SH-SY5Y (cell line): ENCODE measurements around the gene GLRX.

Experiments
- GATA2 ChIP-seq: IDR thresholded peaks from 2 replicates; pipeline ENCODE4 v1.6.1; 2011; ENCODE audit warnings: mild to moderate bottlenecking, low read depth, low read length
- GATA3 ChIP-seq: IDR thresholded peaks from 2 replicates; pipeline ENCODE4 v1.6.1; 2011; ENCODE audit warnings: low read depth, mild to moderate bottlenecking, low read length, moderate library complexity

The GLRX gene

DNA sequence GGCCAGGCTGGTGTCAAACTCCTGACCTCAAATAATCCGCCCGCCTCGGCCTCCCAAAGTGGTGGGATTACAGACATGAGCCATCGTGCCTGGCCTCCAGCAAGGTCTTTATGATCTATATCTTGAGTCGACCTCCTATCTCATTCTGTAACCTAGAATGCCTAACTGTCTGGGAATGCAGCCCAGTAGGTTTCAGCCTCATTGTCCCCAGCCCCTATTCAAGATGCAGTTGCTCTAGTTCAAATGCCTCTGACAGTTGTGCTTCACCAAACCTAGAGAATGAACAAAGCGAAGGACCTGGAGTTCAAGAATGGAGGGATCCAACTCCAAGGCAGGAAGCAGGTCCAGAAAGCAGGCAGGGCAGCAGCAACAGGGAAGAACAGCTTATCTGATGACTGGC, 30.8 kb downstream of the GLRX start:
- TF ChIP-seq GATA3: no peak
- TF ChIP-seq GATA2: no peak

DNA sequence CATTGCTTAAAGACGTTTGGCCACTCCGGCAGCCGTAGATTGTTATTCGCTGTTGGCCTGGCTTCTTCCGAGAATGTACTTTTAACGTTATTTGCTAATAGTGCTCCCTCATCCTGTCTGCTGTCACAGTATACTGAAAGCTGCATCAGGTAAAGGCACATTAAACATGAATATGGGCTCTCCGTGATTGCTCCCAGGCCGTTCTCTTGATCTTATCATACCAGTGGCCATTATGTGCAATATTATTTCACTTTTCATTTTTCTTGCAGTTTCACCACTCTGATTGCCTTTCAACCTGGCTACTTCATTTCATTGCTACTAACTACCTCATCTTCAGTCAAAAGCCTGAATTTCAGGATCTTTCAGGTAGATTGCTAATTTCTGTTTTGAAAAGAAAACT, 34.0 kb downstream of the GLRX start:
- TF ChIP-seq GATA3: no peak
- peak; percentile 71 for TF ChIP-seq GATA2

DNA sequence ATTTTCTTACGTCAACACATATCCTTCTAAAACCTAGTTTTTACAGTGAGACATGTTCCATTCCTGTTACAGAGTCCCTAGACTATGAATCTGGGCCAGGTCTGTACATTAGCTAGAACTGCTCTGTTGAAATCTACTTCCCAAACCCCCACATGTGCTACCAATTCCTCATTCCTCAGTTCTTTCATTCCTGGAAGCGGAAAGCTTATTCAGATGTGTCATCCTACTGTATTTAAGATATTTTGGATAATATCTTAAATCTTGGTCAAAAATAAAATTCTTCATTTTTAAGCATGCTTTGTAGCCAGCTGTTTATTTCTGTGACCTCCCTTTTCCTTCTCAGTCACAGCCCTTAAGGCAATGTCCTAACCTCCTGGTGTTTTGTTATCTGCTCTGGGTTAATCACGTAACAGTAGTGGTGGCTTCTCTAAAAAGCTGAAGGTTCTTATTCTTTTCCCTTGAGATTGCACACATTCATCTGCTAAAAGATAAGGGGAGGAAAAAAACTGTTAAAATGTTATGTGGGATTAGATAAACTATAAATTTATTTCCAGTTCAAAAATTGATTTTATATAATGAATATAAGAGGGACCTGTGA, 35.6 kb downstream of the GLRX start:
- peak; percentile 10; the same call in 1 of the 2 replicates for TF ChIP-seq GATA2
- TF ChIP-seq GATA3: no peak

DNA sequence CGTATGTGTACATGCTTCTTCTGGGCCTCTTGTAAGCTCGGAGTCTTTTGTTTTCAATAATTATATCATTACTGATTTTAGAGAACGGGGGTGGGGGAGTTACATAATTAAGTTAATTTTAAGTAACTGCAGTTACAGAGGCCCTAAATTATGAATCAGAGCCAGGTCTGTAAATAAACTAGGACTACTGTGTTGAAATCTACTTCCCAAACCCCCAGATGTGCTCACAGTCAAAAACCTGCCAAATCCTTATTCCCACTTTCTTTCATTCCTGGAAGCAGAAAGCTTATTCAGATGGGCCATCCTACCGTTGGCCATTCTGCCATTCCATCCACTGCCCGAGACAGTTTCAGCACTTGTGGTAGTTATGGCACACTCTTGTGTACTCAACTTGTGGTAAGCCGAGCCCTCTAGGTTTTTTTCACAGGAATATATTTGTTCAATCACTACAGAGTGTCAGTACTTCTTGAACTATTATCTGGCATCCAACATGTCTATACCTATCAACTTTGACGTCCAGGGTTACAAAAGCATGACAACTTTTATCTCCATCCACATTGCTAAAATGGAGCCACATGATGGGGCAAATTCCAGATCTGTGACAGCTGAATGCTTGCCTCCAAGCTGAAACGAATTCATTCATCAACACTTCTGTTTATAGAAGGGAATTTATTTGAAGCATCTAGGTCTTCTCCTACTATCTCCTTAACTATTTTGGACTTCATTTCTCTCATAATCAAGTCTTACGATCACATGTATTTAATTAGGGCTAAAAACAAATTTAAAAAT, 37.8 kb downstream of the GLRX start:
- TF ChIP-seq GATA3: no peak
- TF ChIP-seq GATA2: no peak

DNA sequence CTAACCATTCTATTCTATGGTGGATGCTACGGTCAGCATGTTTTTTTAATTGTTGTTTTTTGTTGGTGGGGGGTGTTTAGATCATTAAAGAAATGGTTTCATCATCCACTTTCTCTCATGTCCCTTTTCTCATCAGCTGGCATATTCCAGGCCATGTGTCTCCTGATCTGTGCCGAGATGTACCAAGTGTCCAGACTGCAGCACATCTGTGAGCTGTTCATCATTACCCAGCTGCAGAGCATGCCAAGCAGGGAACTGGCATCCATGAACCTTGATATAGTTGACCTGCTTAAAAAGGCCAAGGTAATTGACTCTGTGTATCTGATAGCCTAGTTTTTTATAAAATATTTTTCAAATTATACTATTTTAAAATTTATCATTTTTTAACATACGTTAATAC, 38.9 kb downstream of the GLRX start:
- no peak for TF ChIP-seq GATA3
- peak; percentile 25; the same call in 1 of the 2 replicates for TF ChIP-seq GATA2

DNA sequence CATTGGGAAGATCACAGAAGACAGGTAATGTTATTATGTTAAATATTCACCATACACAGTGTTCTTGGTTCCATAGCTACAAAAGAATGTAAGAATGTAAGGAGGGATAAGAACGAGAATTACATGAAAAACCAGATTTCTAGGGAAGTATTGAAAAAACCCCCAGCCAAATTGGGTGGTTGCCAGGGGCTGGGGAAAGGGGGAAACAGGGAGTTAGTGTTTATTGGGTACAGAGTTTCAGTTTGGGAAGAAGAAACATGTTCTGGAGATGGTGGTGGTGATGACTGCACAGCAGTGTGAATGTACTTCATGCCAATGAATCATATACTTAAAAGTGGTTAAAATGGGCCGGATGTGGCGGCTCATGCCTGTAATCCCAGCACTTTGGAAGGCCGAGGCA, 40.3 kb downstream of the GLRX start:
- no peak for TF ChIP-seq GATA3
- TF ChIP-seq GATA2: no peak

DNA sequence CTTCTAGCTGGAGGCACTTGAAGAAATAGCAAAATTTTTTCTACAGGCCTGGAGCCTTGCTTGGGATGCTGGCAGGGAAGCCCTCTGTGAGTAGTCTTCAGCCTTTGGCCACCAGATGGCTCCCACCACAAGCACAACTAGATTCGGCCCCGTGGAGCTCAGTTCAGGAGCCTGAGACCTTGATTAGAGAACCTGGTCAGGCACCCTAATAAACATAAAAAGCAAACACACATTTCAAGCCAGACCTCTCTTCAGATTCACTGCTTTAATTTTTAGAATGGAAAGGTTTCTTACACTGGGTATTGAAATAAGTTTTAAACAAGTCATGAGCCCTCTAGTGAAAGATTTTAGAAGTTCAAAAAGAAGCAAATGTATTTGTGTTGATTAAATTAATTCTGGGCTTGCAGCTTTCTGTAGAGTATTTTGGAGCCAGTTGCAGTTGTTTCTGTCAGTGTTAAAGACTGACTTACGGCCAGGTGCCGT, 41.4 kb downstream of the GLRX start:
- TF ChIP-seq GATA2 (no peak), GATA3 (no peak)

DNA sequence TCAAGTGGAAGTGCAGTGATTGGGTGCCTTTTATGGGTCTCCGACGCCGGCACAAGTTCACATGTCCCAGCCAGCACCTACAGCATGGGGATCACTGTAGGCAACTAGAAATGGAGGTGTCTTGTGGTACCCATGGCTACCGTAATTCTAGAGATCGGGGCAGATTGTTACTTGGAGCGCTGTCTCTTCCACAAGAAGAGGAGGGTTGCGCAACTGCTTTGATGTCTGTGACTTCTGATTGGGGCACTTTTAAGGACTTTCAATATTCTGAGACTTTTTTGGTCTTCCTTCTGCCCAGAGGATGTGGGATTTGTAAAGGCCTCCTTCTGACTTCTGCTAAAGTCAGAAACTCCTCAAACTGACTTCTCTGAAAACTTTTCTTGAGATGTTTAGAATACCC, 41.9 kb downstream of the GLRX start:
- TF ChIP-seq GATA3 (no peak), GATA2 (no peak)

DNA sequence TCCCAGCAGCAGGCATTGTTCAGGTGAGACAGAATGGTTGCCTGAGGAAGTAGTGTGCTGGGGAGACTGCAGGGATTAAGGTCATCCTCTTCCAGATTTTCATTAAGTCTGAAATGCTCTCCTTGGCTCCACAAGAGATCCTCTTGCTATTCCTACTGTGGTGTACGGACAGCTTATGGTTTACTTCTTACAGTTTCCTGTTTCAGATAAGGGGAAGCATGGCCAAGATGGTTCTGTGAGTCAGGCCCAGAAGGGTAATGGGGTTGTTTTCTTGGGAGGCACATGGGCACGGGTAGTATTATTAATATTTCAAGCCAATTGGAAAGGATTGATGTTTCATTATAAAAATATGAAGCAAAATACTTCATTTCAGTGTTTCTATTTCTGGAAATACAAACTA, 42.9 kb downstream of the GLRX start:
- TF ChIP-seq GATA2 (no peak), GATA3 (no peak)

DNA sequence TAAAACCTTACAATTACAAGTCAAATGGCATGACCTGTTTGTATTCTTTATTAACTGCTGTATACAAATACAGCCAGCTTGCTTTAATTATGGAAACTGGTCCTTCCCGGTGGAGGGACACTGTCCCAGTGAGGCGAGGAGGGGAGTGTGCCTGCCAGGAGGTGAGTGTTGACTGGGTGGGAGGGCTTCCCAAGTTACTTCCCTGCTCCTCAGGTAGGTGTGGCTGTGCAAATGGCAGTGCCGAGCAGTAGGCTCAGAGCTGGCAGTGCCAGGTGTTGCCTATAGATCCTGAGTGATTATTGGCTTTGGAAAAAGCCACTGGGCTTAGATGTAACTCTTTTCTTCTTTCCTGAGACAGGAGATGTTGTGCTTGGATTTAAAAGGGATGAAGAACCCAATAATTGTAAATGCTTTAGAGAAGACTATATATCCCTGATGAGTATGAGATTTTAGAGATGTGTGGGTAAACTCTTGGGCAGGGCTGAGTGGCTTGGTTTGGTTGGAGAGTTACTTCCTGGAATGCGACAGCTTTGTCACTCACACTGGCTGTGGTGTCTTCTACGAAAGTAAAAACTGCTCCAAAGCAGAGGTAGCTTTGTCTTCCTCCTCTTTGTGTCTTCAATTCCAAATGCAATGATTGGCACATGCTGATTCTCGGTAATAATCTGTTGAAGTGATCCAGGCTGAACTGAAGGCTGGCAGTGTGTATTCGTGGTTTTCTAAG, 43.7 kb downstream of the GLRX start:
- TF ChIP-seq GATA2: no peak

DNA sequence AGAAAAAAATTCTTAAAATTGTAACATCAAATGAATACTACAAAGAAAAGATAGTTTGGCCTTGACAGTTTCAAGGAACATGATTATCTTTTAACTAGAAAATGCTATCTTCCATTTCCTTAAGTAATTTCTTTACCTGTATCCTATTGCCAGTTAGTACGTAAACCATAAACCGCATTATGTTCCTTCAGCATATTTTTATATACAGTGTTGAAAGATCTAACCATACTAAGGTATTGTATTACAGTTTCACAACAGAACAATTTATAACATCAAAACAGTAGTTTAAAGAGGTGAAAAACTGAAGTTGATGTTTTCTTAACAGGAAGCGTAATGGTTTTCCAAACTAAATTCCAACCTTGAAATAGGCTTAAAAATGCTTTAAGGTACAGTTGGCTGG, 45.1 kb downstream of the GLRX start:
- TF ChIP-seq GATA2: no peak
- TF ChIP-seq GATA3: no peak

DNA sequence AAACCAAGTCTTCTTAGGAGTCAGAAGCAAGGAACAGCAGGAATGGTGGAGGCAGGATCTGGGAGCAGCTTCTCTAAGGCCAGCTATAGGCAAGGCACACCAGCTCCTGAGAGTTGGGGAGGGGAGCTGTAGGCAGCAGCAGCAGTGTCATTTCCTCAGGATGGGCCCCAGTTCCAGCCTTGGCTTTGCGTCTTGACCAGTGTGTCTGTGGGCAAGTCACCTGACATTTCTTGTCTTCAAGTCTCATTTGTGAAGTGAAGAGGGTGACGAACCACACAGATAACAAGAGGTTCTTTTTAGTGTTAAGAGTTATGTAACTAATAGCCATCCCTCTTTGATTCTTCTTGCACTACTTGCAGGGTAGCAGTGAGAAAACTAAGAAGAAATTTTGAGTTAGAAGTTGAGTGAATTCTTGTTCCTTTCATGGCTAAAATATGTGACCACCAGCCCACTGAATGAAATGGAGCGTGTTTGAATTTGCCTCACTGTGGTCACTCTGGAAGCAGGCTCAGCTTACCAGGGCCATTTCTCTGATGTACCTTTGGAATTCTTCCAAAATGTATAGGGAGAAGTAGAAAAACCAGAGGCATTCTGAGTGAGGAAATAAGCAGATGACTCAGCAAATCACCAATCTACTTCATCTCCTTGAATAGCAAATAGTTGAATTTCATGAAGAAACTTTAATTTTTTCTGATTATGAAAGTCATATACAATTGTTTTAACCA, 49.0 kb downstream of the GLRX start:
- no peak for TF ChIP-seq GATA3
- no peak for TF ChIP-seq GATA2

DNA sequence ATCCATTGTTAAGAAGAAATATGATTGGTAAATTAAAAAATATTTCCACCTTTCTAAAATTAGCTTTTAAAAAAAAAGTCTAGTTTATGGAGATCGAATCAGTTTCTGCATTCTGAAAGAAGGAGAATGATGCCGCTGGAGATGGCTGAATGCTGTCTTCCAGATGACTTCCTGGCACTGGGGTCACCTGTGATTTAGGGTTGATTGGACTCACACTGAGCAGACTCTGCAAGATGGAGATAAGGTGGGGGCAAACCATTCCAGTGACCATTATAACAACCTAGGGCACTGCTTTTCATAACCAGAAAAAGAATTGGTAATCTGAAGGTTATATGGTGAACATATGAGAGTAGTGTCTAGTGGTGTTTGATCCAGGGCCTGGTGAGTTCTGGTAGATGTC, 50.6 kb downstream of the GLRX start:
- TF ChIP-seq GATA3 (no peak), GATA2 (no peak)
